Endothelial cell of umbilical vein (primary cell): ENCODE measurements around the gene PRR5L.

Experiments used
- POLR2AphosphoS5 ChIP-seq: IDR thresholded peaks from 2 replicates; pipeline ENCODE4 v1.6.1; 2012; ENCODE audit warnings: low read depth, mild to moderate bottlenecking, control low read depth, low read length, moderate library complexity; ENCODE audit not compliant: insufficient read depth
- TF ChIP-seq, protein P1 (sequence below), 2 donors: IDR thresholded peaks; 1 replicate in 1 of 2; 2 replicates in 1 of 2; pipeline ENCODE4 v1.5.1; 2011; ENCODE audit warnings: low read length in 2 of 2, mild to moderate bottlenecking in 2 of 2, moderate library complexity in 2 of 2, control low read depth in 1 of 2, inconsistent platforms in 1 of 2, low read depth in 1 of 2; ENCODE audit not compliant: insufficient read depth in 1 of 2; ENCODE audit errors: extremely low read depth in 1 of 2

DNA sequence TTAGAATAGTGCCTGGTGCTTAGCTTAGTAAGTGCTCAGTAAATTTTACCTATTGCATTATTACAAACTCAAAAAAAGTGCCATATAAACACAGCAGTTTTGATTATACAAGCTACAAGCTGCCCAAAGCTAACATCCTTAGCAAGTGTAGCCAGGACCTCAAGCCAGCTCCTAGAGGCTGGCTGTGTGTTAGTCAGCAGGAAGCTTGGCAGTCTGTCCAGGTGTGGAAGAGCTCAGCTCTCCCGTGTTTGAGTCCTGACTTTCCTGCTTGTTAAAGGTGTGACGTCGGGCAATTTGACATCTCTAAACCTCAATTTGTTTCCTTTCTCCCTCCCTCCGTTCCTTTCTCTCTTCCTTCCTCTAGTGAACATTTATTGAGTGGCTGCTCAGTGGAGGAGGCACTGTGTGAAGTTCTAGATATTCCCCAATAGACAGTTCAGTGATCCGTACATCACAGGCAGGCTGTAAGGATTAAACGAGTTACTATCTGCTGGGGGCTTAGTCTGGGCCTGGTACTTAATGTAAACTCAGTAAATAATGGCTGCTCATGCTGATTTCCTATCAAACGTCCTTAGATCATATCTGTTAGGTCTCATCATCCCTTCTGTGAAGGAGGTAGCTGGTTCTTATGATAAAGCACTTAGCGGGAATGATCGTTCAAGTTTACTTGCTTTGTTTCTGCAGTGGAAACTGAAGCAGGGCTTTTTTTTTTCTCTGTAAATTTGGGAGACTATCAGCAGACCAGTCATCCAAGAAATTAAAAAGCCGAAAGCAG, 68.7 kb downstream of the PRR5L start:
- TF ChIP-seq, protein P1, sequence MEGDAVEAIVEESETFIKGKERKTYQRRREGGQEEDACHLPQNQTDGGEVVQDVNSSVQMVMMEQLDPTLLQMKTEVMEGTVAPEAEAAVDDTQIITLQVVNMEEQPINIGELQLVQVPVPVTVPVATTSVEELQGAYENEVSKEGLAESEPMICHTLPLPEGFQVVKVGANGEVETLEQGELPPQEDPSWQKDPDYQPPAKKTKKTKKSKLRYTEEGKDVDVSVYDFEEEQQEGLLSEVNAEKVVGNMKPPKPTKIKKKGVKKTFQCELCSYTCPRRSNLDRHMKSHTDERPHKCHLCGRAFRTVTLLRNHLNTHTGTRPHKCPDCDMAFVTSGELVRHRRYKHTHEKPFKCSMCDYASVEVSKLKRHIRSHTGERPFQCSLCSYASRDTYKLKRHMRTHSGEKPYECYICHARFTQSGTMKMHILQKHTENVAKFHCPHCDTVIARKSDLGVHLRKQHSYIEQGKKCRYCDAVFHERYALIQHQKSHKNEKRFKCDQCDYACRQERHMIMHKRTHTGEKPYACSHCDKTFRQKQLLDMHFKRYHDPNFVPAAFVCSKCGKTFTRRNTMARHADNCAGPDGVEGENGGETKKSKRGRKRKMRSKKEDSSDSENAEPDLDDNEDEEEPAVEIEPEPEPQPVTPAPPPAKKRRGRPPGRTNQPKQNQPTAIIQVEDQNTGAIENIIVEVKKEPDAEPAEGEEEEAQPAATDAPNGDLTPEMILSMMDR (IDR thresholded peaks at IDR 0.05; ENCODE audit: extremely low read depth in 1 of 2, insufficient read depth in 1 of 2, low read depth in 1 of 2, low read length in 2 of 2) = no peak
- TF ChIP-seq POLR2AphosphoS5 = no peak
